LNCaP clone FGC (cell line): Measurements from ENCODE around the gene ASCL2.

ENCODE experiments used
- DNase-seq: peaks from one replicate; pipeline ENCODE4 v3.0.0-alpha.2; 2011; ENCODE audit warnings: low read depth
- H3K4me3 ChIP-seq: 2 replicates; pipeline ENCODE4 v1.5.1; 2011; ENCODE audit warnings: mild to moderate bottlenecking, low read depth, low read length, control low read depth
- TF ChIP-seq, protein P1 (sequence below): IDR thresholded peaks from 2 replicates; pipeline ENCODE4 v1.5.1; 2012; ENCODE audit warnings: mild to moderate bottlenecking; ENCODE audit not compliant: control insufficient read depth, insufficient read depth; ENCODE audit errors: extremely low read depth

The ASCL2 gene

DNA sequence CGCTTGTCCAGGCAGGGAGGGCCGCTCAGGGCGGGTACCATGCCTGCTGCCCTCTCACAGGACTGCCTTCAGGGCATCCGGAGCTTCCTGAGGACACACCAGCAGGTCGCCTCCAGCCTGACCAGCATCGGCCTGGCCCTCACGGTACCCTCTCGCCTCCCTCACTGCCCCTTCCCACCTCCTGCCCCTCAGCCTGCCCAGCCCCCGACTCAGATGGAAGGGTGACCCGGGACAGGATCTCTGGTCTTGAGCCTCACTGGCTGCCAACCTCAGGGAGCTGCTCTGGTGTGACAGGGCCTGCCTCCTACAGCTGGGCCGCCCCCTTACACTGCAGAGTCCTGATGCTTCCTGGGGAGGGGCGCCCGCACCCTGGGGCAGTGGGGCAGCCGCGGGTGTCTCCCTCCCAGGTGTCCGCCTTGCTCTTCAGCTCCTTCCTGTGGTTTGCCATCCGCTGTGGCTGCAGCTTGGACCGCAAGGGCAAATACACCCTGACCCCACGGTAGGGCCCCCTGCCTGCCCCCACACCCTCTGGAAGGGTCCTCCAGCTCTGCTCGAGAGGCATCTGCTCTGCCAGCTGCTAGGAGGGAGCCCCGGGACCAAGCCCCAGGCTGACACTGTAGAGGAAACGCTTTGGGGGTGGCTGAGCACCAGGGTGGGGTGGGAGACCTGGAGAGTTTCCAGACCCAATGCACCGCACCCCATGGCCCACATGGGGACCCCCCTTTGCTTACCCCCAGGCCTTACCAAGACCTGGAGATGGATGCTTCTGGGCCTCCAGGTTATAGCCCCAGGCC lies 46.0 kb upstream of the ASCL2 start:
- no peak overlapping the region for H3K4me3 ChIP-seq
- DNase-seq: no peak
- TF ChIP-seq, protein P1, sequence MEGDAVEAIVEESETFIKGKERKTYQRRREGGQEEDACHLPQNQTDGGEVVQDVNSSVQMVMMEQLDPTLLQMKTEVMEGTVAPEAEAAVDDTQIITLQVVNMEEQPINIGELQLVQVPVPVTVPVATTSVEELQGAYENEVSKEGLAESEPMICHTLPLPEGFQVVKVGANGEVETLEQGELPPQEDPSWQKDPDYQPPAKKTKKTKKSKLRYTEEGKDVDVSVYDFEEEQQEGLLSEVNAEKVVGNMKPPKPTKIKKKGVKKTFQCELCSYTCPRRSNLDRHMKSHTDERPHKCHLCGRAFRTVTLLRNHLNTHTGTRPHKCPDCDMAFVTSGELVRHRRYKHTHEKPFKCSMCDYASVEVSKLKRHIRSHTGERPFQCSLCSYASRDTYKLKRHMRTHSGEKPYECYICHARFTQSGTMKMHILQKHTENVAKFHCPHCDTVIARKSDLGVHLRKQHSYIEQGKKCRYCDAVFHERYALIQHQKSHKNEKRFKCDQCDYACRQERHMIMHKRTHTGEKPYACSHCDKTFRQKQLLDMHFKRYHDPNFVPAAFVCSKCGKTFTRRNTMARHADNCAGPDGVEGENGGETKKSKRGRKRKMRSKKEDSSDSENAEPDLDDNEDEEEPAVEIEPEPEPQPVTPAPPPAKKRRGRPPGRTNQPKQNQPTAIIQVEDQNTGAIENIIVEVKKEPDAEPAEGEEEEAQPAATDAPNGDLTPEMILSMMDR: no peak

DNA sequence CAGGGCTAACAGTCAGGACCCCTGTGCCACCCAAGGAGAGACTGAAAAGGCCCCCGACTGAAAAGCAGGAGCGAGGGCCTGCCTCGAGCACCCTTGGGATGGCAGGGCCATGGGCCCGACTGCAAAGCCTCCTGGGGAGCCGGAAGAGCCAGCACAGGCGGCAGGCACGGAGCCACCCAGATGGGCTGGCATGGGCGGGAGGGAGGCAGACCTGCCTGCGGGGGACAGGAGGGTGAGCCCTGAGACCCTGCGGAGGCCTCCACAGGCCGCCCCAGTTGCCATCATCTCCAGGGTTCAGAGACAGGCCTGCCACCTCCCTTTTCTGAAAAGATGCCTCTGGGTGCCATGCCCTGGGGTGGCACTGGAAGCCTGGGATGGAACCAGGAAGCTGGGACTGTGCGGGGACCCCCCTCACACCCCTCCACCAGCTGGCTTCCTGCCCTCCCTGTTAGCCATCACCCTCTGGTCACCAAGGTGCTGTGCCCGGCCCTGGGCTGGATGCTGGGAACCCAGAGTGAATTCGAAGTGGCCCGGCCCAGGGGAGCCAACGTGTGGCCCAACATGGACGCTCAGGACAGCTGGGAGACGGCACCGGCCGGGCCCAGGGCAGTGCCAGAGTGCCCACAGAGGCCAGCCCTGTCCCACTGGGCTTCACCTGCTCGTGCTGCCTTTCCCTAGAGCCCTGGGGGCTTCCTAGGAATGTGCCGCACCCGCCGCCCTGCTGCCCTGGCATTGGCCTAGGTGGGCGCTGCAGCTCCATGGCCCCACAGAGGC lies 45.2 kb upstream of the ASCL2 start:
- H3K4me3 ChIP-seq: no peak overlapping the region
- TF ChIP-seq, protein P1: no peak
- DNase-seq: no peak

GRCh38 chr11:2314525-2315394 lies 44.4 kb upstream of the ASCL2 start:
- no peak for DNase-seq
- TF ChIP-seq, protein P1: no peak
- no peak overlapping the region for H3K4me3 ChIP-seq

- TF ChIP-seq, protein P1: no peak
- DNase-seq: no peak
- H3K4me3 ChIP-seq: no peak overlapping the region
These were observed 43.7 kb upstream of the ASCL2 start for GRCh38 chr11:2314136-2314524.

DNA sequence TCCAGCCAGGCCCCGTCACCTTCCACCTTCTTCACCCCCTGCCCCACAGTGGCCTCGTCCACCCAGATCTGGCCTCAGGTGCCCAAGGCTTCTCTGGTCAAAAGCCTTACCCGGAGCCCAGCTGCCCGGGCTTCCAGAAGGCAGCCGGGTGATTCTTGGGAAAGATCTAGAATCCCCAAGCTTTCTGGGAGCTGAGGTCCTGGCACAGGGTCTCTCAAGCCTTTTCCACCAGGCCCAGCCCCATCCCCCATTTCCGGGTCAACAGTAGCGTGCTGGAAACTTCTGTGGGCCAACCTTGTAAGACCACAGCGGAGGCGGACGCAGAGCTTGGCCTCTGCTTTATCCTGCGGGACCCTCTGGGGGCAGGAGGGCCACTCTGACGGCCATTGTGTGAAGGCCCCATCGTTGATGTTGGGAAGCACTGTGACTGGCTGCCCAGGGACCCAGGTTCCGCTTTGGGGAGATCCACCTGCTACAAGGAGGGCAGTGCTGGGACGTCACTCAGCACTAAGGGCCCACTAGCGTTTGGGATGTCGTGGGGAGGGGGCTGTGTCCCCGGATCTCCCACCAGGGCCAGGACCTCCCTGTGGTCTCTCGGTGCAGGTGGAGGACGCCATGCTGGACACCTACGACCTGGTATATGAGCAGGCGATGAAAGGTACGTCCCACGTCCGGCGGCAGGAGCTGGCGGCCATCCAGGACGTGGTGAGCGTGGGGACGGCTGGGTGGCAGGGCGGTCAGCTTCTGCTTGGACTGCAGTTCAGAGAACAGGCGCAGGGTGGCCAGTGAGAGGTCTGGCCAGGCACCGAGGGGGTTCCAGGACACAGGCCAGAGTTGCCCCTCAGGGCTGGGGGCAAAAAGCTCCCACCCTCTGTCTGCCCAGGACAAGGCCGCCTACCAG lies 42.9 kb upstream of the ASCL2 start:
- no peak overlapping the region for H3K4me3 ChIP-seq
- TF ChIP-seq, protein P1: no peak
- no peak for DNase-seq
